Glomerular visceral epithelial cell (primary cell): ENCODE results near the gene HSPBP1.
A peak's percentile ranks its signal among the peaks of the same experiment; 100 is the strongest.

Experiments used
- DNase-seq: peaks from one replicate; pipeline ENCODE4 v3.0.0-alpha.2; 2016; ENCODE audit errors: extremely low spot score

HSPBP1 gene

GRCh38 chr19:55216461-55217198 lies 63.3 kb downstream of the HSPBP1 start:
- DNase-seq = peak; percentile 98

DNA sequence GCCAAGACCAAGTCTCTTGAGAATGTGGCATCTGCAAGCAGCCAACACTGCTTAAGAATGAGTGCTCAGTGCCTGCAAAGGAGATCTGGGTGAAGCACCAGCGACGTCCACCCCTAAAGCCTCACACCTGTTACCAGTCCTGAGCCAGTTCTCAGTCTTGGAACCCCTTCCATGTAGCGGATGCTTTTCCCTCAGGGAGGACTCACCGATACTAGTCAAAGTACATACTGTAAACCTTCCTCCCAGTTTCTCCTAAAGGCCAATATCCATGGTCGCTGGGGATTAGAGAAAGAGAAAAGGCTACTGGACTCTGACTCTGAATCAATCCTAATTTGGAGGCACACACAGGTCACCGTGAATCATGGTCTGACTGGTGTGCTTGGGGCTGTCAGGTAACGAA lies 66.4 kb downstream of the HSPBP1 start:
- DNase-seq = no peak

- peak; percentile 70 for DNase-seq
These were observed 67.5 kb downstream of the HSPBP1 start for GRCh38 chr19:55212447-55212846.
